Activated CD4-positive, alpha-beta memory T cell treated with anti-CD3 and anti-CD28 coated beads for 36 hours (primary cell): Measurements from ENCODE around the gene ANGPTL2. TPM values are rescaled to one million over a fixed set of nuclear protein-coding genes. Genes with fewer than 3 reads are reported as not detected.

Experiments
- total RNA-seq, 2 experiments: library from RNA; stranded (reverse); gene quantifications; one replicate each; pipeline ENCODE4 v1.2.3, GENCODE V29; 2021

ANGPTL2 gene
- total RNA-seq, 2 experiments from 2014 or later: not detected

Other genes starting within 250 kb of the ANGPTL2 start
- 1 to 10 TPM; 2.1 to 3.1 TPM for gene RALGPS1, start 207.9 kb downstream of the ANGPTL2 start, total RNA-seq
- 1 to 10 TPM; 3.5 to 3.9 TPM for gene GARNL3, start 142.1 kb upstream of the ANGPTL2 start, total RNA-seq